HEK293T (cell line): ENCODE measurements around the gene RSU1.

Source experiments
- CTCF ChIA-PET: fragments of 350-600 bp; formaldehyde crosslinking; extraction: SDS; loops from one replicate; lab custom pipeline; 2021; ENCODE audit warnings: antibody characterized with exemption, inconsistent platforms; lab: Yijun Ruan, JAX
- POLR2A ChIA-PET: fragments of 350-600 bp; formaldehyde crosslinking; extraction: SDS; loops from one replicate; lab custom pipeline; 2020; ENCODE audit warnings: antibody characterized with exemption, inconsistent platforms; lab: Yijun Ruan, JAX
- DNase-seq: peaks from one replicate; pipeline ENCODE4 v3.0.0; 2012; ENCODE audit warnings: mixed read lengths; ENCODE audit errors: extremely low spot score
- ARNT ChIP-seq: fragments of 450-650 bp; IDR thresholded peaks from 2 replicates; pipeline ENCODE4 v1.6.1; 2017; ENCODE audit warnings: mild to moderate bottlenecking
- BHLHE40 ChIP-seq: fragments of 450-650 bp; IDR thresholded peaks from 2 replicates; pipeline ENCODE4 v1.6.1; 2016; ENCODE audit warnings: mild to moderate bottlenecking, moderate library complexity, borderline replicate concordance
- CTBP1 ChIP-seq: fragments of 450-650 bp; IDR thresholded peaks from 2 replicates; pipeline ENCODE4 v1.6.1; 2016; ENCODE audit warnings: borderline replicate concordance
- ELF4 ChIP-seq: fragments of 450-650 bp; IDR thresholded peaks from 2 replicates; pipeline ENCODE4 v1.6.1; 2017; ENCODE audit warnings: antibody characterized with exemption
- FOXA1 ChIP-seq: fragments of 450-650 bp; IDR thresholded peaks from 2 replicates; pipeline ENCODE4 v1.6.1; 2016; ENCODE audit warnings: mild to moderate bottlenecking
- FOXK2 ChIP-seq: fragments of 450-650 bp; IDR thresholded peaks from 2 replicates; pipeline ENCODE4 v1.6.1; 2016; ENCODE audit warnings: mild to moderate bottlenecking
- FOXM1 ChIP-seq: fragments of 450-650 bp; IDR thresholded peaks from 2 replicates; pipeline ENCODE4 v1.6.1; 2017; ENCODE audit warnings: mild to moderate bottlenecking, borderline replicate concordance
- HDGF ChIP-seq: fragments of 450-650 bp; IDR thresholded peaks from 2 replicates; pipeline ENCODE4 v1.6.1; 2017; ENCODE audit warnings: antibody characterized with exemption, borderline replicate concordance
- L3MBTL2 ChIP-seq: fragments of 450-650 bp; conservative IDR thresholded peaks from 2 replicates; pipeline ENCODE4 v1.6.1; 2016; ENCODE audit warnings: mild to moderate bottlenecking
- LEF1 ChIP-seq: fragments of 450-650 bp; IDR thresholded peaks from 2 replicates; pipeline ENCODE4 v1.6.1; 2017; ENCODE audit warnings: mild to moderate bottlenecking, borderline replicate concordance
- NFRKB ChIP-seq: fragments of 450-650 bp; IDR thresholded peaks from 2 replicates; pipeline ENCODE4 v1.6.1; 2016; ENCODE audit warnings: mild to moderate bottlenecking, moderate library complexity
- SP1 ChIP-seq: fragments of 450-650 bp; IDR thresholded peaks from 2 replicates; pipeline ENCODE4 v1.6.1; 2017
- SUZ12 ChIP-seq: fragments of 450-650 bp; IDR thresholded peaks from 2 replicates; pipeline ENCODE4 v1.6.1; 2016; ENCODE audit warnings: mild to moderate bottlenecking
- TARDBP ChIP-seq: fragments of 450-650 bp; IDR thresholded peaks from 2 replicates; pipeline ENCODE4 v1.6.1; 2016
- ZNF384 ChIP-seq: fragments of 450-650 bp; IDR thresholded peaks from 2 replicates; pipeline ENCODE4 v1.6.1; 2016
- TF ChIP-seq, protein P1 (sequence below): fragments of 450-650 bp; IDR thresholded peaks from 2 replicates; pipeline ENCODE4 v1.6.1; 2016

Gene RSU1

DNA sequence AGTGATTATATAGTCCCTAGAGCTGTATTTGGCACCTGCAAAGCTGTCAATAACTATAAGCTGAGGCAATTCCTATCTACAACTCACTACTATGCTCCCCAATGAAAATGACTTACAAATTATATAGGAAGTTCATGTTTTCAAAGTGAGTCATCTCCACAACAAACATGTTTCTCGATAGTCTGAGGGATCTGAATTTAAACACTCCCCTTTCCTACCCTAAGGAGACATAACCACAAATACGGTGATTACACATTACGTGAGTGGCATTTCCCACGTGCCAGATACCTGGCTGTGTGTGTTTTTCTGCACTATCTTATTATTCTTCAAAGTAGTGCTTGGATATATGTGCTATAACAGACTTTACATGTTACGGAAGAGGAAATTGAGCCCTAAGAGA, 173.1 kb downstream of the RSU1 start:
- TF ChIP-seq FOXK2 (no peak), FOXA1 (no peak), BHLHE40 (no peak), ARNT (no peak), SUZ12 (no peak), ZNF384 (no peak), ELF4 (no peak), LEF1 (no peak), CTBP1 (no peak), L3MBTL2 (no peak)
- DNase-seq, result no peak
- ChIA-PET POLR2A (no interaction called here), CTCF (interaction anchor here (0.5 kb wide), 1 partner anchor 9 kb away, joined by 3 read pairs; no protein-coding TSS in a partner anchor)

DNA sequence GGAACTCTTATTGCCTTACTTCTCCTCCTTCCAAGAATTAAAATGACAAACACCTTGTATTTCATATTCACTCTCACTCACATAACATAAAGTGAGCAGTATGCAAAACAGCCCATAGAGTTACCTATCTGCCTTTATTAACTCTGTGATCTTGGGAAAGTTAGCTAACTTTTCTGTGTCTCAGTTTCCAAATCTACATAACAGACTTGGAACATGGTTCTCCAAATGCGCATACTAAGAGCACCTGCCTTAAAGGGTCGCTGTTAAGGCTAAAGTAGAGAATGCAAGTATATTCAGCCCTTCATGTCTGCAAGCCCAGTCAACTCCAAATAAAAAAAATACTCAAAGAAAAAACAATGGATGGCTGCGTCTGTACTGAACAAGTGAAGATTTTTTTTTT, 173.7 kb downstream of the RSU1 start:
- TF ChIP-seq SP1, result no peak
- TF ChIP-seq ZNF384, result no peak
- no peak for TF ChIP-seq FOXK2

DNA sequence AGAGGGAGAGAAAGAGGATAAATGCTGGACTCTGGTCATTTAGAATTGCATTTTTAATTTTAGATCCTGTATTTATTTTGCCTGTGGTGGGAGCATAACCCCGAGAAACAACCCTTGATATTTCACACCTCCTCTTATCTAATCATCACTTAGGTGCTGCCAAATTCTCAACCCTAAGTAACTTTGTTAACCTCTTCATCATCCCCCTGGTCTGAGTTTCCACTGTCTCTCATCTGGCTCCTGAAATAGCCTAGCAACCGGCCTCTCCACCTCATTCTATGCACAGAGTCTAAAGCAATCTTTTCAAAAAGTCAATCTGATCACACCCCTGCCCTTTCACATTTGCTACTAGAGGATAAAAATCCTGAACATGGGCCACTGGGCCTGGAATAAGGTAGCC, 177.1 kb downstream of the RSU1 start:
- TF ChIP-seq L3MBTL2 (no peak), ARNT (no peak), BHLHE40 (no peak), ELF4 (no peak), FOXM1 (no peak), TARDBP (no peak), CTBP1 (no peak)
- ChIA-PET CTCF (no interaction called here), POLR2A (no interaction called here)
- no peak for DNase-seq

More for the DNA sequence above, 173.7 kb downstream of the RSU1 start:
- ChIA-PET CTCF (interaction anchor here (0.5 kb wide), 1 partner anchor 10 kb away, joined by 3 read pairs; no protein-coding TSS in a partner anchor), POLR2A (no interaction called here)
- DNase-seq, result no peak

DNA sequence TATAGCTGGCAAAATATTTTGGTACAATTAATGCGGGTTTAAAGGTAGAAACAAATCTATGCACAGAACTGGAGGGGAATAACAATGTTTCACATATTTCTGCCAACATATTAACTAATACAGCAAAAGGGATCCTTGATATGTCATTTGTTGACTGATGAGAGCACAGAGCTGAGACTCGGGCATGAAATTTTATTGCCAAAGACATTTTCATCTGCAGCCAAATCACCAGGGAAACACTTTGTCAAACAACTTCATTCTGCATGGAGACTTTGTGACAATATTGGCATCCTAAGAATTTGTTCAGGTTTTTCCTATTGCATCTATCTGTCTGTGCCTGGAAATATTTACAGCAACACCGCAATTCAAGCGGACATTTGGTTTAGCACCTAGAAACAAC, 177.8 kb downstream of the RSU1 start:
- TF ChIP-seq LEF1 (no peak), FOXA1 (no peak), L3MBTL2 (no peak), TARDBP (no peak), SUZ12 (no peak), HDGF (no peak), CTBP1 (no peak), SP1 (no peak), FOXK2 (no peak), ELF4 (no peak), FOXM1 (no peak)
- TF ChIP-seq, protein P1, sequence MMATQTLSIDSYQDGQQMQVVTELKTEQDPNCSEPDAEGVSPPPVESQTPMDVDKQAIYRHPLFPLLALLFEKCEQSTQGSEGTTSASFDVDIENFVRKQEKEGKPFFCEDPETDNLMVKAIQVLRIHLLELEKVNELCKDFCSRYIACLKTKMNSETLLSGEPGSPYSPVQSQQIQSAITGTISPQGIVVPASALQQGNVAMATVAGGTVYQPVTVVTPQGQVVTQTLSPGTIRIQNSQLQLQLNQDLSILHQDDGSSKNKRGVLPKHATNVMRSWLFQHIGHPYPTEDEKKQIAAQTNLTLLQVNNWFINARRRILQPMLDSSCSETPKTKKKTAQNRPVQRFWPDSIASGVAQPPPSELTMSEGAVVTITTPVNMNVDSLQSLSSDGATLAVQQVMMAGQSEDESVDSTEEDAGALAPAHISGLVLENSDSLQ, result no peak
- CTCF ChIA-PET, result no interaction called here
- POLR2A ChIA-PET, result no interaction called here

DNA sequence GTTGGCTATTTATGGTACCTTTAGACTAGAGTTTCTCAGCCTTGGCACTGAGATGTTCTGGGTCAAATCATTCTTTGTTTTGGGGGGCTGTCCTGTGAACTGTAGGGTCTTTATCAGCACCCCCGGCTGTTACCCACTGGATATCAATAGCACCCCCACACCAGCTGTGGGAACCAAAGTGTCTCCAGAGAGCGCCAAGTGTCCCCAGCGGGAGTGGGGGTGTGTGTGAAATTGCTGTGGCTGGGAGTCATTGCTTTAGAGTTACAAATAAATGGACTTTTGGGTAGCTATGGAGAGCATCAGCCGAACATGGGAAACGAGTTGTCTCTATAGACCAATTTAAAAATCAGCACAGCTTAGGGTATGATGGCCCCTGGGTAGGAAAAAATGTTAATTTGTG, 184.2 kb downstream of the RSU1 start:
- TF ChIP-seq SUZ12 (no peak), L3MBTL2 (no peak), FOXM1 (no peak), NFRKB (no peak)
- POLR2A ChIA-PET, result no interaction called here
- DNase-seq, result no peak
- CTCF ChIA-PET, result no interaction called here

More for the DNA sequence above, 177.8 kb downstream of the RSU1 start:
- DNase-seq, result no peak

DNA sequence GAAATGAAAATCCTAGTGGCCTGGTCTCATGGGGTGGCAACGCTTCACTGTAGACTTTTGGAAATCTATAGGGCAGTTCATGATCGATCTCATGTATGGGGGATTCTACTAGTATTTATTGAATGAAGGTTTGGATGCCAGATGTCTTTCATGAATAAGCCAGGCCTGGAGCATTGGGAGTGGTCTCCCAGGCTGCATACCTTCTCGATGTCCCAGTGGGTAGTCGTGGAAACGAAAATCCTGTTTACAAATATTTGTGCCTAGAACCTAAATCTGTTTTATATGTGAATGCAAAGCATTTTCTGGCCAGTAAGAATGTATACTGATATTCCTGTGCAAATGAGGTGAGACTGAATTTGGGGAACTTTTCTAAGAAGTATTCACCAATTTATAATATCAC, 190.5 kb downstream of the RSU1 start:
- CTCF ChIA-PET, result no interaction called here

DNA sequence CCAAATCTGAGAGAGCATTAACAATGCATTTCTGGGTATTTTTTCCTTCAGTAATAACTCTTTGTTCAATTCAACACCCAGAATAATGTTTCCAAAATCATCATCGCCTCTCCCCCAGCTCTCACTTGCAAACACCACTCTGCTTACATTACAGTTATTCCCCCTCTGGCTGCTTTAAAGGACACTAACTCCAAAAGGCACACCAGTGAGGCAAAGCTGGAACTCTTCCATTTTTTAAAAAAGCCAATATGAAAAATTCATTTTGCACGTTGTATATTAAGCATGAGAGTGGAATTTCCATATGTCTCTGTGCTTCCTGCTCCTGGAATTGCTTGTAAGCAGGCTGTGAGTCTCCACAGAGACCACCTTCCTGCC, 204.3 kb downstream of the RSU1 start:
- TF ChIP-seq ARNT (no peak), CTBP1 (no peak), FOXM1 (no peak), ELF4 (no peak), ZNF384 (no peak), LEF1 (no peak), NFRKB (no peak), BHLHE40 (no peak), SUZ12 (no peak), TARDBP (no peak), SP1 (no peak)
- TF ChIP-seq, protein P1, result no peak
- CTCF ChIA-PET, result no interaction called here
- DNase-seq, result no peak
- POLR2A ChIA-PET, result no interaction called here

More for the DNA sequence above, 190.5 kb downstream of the RSU1 start:
- no peak for DNase-seq
- no peak for TF ChIP-seq BHLHE40
- no peak for TF ChIP-seq FOXK2
- TF ChIP-seq HDGF, result no peak
- TF ChIP-seq ZNF384, result no peak
- no peak for TF ChIP-seq LEF1
- TF ChIP-seq SP1, result no peak
- TF ChIP-seq TARDBP, result no peak
- TF ChIP-seq CTBP1, result no peak
- TF ChIP-seq NFRKB, result no peak
- no peak for TF ChIP-seq ELF4
- no peak for TF ChIP-seq SUZ12
- no peak for TF ChIP-seq L3MBTL2
- no peak for TF ChIP-seq FOXM1
- TF ChIP-seq, protein P1, result no peak
- TF ChIP-seq FOXA1, result no peak
- POLR2A ChIA-PET, result no interaction called here
